Measurements from ENCODE around the gene MPP4.

The MPP4 gene

DNA sequence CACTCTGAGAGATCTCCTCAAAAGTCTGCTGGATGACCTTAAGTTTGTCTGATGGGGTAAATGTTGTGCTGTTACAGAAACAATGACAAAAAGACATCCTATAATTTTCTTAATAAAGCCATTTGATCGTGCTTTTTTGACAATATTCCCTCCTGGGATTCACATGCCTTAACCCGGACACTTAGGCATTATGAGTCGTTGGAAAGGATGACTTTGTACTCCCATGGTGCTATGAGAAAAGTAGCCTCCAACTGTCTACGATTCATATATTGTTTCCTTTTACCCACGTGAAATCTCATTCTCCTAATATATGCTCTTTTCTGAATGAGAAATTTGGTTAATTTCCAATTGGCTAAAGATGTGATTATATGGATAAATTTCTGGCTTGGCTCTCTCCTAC, 6.1 kb upstream of the MPP4 start:
- no peak for TF ChIP-seq EZH2phosphoT487 (conservative IDR thresholded peaks at IDR 0.05; ENCODE audit: low read length)
- no peaks in the 10 kb centered on the region for H3K27me3 ChIP-seq (ENCODE audit: low read length)
- H4K20me1 ChIP-seq (ENCODE audit: low read depth, low read length), result no peaks in the 10 kb centered on the region
- no peak overlapping the region for H3K9ac ChIP-seq (ENCODE audit: low read length)
- no peaks in the 10 kb centered on the region for H3K9me2 ChIP-seq (replicated peaks; ENCODE audit: insufficient read depth, low read length)
- H3K27ac ChIP-seq (ENCODE audit: low read depth, low read length), result no peak overlapping the region
- H3F3A ChIP-seq (ENCODE audit: insufficient read depth), result no peaks in the 10 kb centered on the region
- no peaks in the 10 kb centered on the region for H3K36me3 ChIP-seq (ENCODE audit: low read length)
- no peak overlapping the region for H3K4me3 ChIP-seq (ENCODE audit: insufficient read depth, low read length, poor library complexity, severe bottlenecking)
- no peak overlapping the region for H3K4me2 ChIP-seq (ENCODE audit: low read depth, low read length, poor library complexity, severe bottlenecking)
- H3K79me2 ChIP-seq (ENCODE audit: insufficient read depth, low read length), result no peaks in the 10 kb centered on the region
- H3K9me3 ChIP-seq (ENCODE audit: insufficient read depth, low read length), result no peaks in the 10 kb centered on the region
- H2AFZ ChIP-seq (ENCODE audit: low read depth, low read length, severe bottlenecking), result no peak overlapping the region

DNA sequence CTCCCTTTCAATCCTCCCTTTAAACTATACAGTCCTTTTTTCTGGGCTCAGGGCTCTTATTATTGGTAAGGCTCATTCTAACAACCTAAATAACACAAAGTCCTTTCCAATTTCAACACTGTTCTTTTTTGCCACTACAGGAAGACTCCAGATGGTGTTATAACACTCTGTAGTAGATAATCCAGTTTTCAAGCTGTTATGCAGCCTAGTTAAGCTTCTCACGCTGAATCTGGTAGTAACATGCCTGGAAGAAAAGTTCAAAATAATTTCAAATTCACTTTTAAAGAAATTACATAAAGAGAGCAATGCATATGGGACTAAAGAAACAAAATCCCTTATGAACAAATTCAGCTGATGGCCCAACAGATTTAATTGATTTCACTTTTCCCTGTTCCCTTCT, 3.2 kb upstream of the MPP4 start:
- Histone ChIP-seq H3K27ac (ENCODE audit: low read depth, low read length) (no peak overlapping the region), H3K79me2 (ENCODE audit: insufficient read depth, low read length) (no peaks in the 10 kb centered on the region), H3K9me2 (replicated peaks; ENCODE audit: insufficient read depth, low read length) (no peaks in the 10 kb centered on the region), H3K4me3 (ENCODE audit: insufficient read depth, low read length, poor library complexity, severe bottlenecking) (no peak overlapping the region), H3K27me3 (ENCODE audit: low read length) (no peaks in the 10 kb centered on the region), H3K4me2 (ENCODE audit: low read depth, low read length, poor library complexity, severe bottlenecking) (no peak overlapping the region), H2AFZ (ENCODE audit: low read depth, low read length, severe bottlenecking) (no peak overlapping the region), H3K36me3 (ENCODE audit: low read length) (no peaks in the 10 kb centered on the region), H3K9me3 (ENCODE audit: insufficient read depth, low read length) (no peaks in the 10 kb centered on the region), H4K20me1 (ENCODE audit: low read depth, low read length) (no peaks in the 10 kb centered on the region), H3F3A (ENCODE audit: insufficient read depth) (no peaks in the 10 kb centered on the region), H3K9ac (ENCODE audit: low read length) (no peak overlapping the region)
- TF ChIP-seq EZH2phosphoT487 (conservative IDR thresholded peaks at IDR 0.05; ENCODE audit: low read length), result no peak
- TF ChIP-seq, protein P1, sequence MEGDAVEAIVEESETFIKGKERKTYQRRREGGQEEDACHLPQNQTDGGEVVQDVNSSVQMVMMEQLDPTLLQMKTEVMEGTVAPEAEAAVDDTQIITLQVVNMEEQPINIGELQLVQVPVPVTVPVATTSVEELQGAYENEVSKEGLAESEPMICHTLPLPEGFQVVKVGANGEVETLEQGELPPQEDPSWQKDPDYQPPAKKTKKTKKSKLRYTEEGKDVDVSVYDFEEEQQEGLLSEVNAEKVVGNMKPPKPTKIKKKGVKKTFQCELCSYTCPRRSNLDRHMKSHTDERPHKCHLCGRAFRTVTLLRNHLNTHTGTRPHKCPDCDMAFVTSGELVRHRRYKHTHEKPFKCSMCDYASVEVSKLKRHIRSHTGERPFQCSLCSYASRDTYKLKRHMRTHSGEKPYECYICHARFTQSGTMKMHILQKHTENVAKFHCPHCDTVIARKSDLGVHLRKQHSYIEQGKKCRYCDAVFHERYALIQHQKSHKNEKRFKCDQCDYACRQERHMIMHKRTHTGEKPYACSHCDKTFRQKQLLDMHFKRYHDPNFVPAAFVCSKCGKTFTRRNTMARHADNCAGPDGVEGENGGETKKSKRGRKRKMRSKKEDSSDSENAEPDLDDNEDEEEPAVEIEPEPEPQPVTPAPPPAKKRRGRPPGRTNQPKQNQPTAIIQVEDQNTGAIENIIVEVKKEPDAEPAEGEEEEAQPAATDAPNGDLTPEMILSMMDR (IDR thresholded peaks at IDR 0.05; ENCODE audit: insufficient read depth, low read length, poor library complexity, severe bottlenecking), result no peak

- Histone ChIP-seq H3K36me3 (ENCODE audit: low read length) (no peaks in the 10 kb centered on the region), H3K9me2 (replicated peaks; ENCODE audit: insufficient read depth, low read length) (no peaks in the 10 kb centered on the region), H3K4me3 (ENCODE audit: insufficient read depth, low read length, poor library complexity, severe bottlenecking) (no peak overlapping the region), H3K27ac (ENCODE audit: low read depth, low read length) (no peak overlapping the region), H3K79me2 (ENCODE audit: insufficient read depth, low read length) (no peaks in the 10 kb centered on the region), H3K9ac (ENCODE audit: low read length) (no peak overlapping the region), H4K20me1 (ENCODE audit: low read depth, low read length) (no peaks in the 10 kb centered on the region), H3K9me3 (ENCODE audit: insufficient read depth, low read length) (no peaks in the 10 kb centered on the region), H2AFZ (ENCODE audit: low read depth, low read length, severe bottlenecking) (no peak overlapping the region), H3K4me2 (ENCODE audit: low read depth, low read length, poor library complexity, severe bottlenecking) (no peak overlapping the region), H3K27me3 (ENCODE audit: low read length) (no peaks in the 10 kb centered on the region), H3F3A (ENCODE audit: insufficient read depth) (no peaks in the 10 kb centered on the region)
- TF ChIP-seq, protein P1 (IDR thresholded peaks at IDR 0.05; ENCODE audit: insufficient read depth, low read length, poor library complexity, severe bottlenecking), result no peak
- no peak for TF ChIP-seq EZH2phosphoT487 (conservative IDR thresholded peaks at IDR 0.05; ENCODE audit: low read length)
These were observed 972 bp upstream of the MPP4 start for GRCh38 chr2:201699416-201699815.

- Histone ChIP-seq H3K9me3 (ENCODE audit: insufficient read depth, low read length) (no peaks in the 10 kb centered on the region), H3K9me2 (replicated peaks; ENCODE audit: insufficient read depth, low read length) (no peaks in the 10 kb centered on the region), H3K4me3 (ENCODE audit: insufficient read depth, low read length, poor library complexity, severe bottlenecking) (no peak overlapping the region), H3K27ac (ENCODE audit: low read depth, low read length) (no peak overlapping the region), H2AFZ (ENCODE audit: low read depth, low read length, severe bottlenecking) (no peak overlapping the region), H3K4me2 (ENCODE audit: low read depth, low read length, poor library complexity, severe bottlenecking) (no peak overlapping the region), H4K20me1 (ENCODE audit: low read depth, low read length) (no peaks in the 10 kb centered on the region), H3K36me3 (ENCODE audit: low read length) (no peaks in the 10 kb centered on the region), H3F3A (ENCODE audit: insufficient read depth) (no peaks in the 10 kb centered on the region), H3K27me3 (ENCODE audit: low read length) (no peaks in the 10 kb centered on the region), H3K9ac (ENCODE audit: low read length) (no peak overlapping the region), H3K79me2 (ENCODE audit: insufficient read depth, low read length) (no peaks in the 10 kb centered on the region)
- TF ChIP-seq, protein P1 (IDR thresholded peaks at IDR 0.05; ENCODE audit: insufficient read depth, low read length, poor library complexity, severe bottlenecking), result no peak
- TF ChIP-seq EZH2phosphoT487 (conservative IDR thresholded peaks at IDR 0.05; ENCODE audit: low read length), result no peak
These were observed 545 bp downstream of the MPP4 start for GRCh38 chr2:201697899-201698298.
